GM04503 (cell line): ENCODE measurements around the gene CELF2.

Experiments used
- DNase-seq: peaks from one replicate; pipeline ENCODE4 v3.0.0-alpha.2; 2012; ENCODE audit warnings: low read depth

Gene CELF2

GRCh38 chr10:11157292-11158076 is 139.8 kb downstream of the CELF2 start:
- no peak for DNase-seq

DNA sequence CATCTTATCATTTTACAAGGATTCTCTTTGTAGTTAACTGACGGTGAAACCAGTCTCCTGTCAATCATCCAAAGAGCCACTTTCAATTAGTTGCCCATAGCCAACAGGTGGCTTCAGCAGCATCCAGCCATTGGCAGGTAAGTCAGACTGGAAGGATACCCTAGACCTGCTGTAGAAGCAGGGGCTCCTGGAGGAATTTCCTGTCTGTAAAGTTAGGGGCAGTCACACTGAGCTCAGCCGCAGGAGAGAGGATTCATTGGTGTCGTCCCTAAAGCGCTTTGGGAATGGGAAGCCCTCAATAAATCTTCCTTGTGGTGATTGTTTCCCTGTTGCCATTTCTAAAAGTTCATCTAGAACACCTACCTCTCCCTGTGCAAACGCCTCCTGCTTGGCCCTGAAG is 140.4 kb downstream of the CELF2 start:
- DNase-seq: no peak

- no peak for DNase-seq
These were observed 142.0 kb downstream of the CELF2 start for GRCh38 chr10:11159543-11160215.

- DNase-seq: no peak
These were observed 143.4 kb downstream of the CELF2 start for GRCh38 chr10:11161096-11161495.

GRCh38 chr10:11161910-11162309 is 144.2 kb downstream of the CELF2 start:
- DNase-seq: no peak

DNA sequence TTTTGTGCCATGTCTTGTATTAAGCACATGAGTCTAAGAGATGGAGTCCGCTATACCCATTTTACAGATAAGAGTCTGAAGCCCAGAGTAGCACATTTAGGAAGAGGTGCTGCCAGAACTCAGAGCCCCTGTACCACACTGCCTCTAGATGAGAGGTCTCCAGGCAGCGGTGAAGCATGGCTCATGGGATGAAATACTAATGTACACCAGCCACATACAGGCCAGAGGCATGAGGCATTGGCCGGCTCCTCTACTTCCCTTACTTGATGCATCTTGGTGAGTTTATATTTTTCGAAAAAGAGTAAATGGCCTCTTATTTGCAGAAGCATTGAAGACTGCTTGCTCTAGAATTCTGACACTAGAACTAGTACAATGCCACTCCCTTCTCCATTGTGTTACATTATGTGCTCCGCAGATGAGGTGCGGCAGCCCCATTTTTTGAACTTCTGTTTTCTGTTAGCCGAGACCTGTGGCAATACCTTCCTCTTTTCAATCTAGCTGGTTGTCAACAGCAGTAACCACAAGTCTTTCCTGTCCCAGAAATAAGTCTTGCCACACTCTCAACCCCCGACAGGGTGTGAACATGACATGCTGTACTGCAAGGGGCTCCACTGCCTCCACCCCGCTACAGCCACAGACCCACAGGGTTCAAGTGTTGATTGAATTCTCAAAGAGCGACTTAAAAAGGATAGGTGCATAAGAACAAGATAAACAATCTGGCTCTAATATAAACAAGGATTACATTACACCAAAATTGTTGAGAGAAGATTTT is 145.3 kb downstream of the CELF2 start:
- no peak for DNase-seq

GRCh38 chr10:11163780-11164550 is 146.3 kb downstream of the CELF2 start:
- DNase-seq: no peak

- no peak for DNase-seq
These were observed 146.8 kb downstream of the CELF2 start for GRCh38 chr10:11164551-11164802.

- peak; percentile 26 for DNase-seq
These were observed 147.3 kb downstream of the CELF2 start for GRCh38 chr10:11164803-11165590.

GRCh38 chr10:11165591-11166543 is 148.2 kb downstream of the CELF2 start:
- no peak for DNase-seq

- DNase-seq: no peak
These were observed 148.9 kb downstream of the CELF2 start for GRCh38 chr10:11166550-11166949.

DNA sequence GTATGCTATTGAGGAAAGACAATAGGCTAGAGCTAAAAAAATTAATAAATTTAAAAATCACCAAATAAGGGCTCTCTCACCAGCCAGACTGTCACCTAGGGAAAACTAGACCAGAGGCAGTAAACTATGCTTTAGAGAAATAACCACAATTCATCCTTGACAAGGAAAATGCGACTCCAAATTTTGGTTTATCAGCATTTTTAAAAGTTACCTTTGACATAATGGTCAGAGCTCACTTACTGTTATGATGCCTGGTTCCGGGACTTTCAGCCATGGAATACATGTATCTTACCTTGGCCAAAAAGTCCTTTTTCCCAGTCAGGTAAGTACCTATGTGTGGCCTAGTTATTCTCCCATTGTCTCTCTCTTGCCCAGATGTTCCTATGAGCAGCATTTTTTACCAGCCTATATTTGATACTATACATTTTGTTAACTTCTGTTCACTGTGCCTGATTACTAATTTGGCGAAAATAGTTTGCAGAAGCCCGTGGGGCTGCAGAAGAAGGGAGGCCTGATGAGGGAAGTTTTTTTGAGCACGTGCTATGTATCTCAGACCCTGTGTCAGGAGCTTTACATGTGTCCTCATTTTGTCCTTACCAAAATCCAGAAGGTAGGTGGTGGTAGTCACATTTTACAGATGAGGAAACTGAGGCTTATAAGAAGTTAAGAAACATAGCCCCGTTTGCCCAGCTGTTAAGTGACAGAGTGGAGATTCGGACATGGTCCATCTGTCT is 149.7 kb downstream of the CELF2 start:
- no peak for DNase-seq

- DNase-seq: no peak
These were observed 150.9 kb downstream of the CELF2 start for GRCh38 chr10:11168423-11169090.

DNA sequence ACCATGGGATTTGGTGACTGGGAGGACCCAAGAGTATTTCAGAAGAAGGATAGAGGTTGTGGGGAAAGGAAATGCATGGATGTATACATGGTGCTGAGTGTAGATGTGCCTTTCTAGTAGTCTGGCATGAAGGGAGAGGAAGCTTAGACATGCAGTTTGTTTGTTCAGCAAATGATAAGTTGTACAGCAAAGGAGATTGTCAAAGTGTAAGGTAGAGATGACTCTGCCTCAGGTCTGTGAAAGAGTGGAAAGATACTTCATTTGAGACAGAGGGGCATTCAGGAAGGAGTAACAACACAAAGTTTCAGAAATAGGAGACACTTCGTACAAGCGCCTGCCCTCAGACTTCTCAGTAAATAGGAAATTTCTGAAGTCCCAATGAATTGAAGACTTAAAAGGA is 152.3 kb downstream of the CELF2 start:
- DNase-seq: no peak

- no peak for DNase-seq
These were observed 152.9 kb downstream of the CELF2 start for GRCh38 chr10:11170574-11170973.

DNA sequence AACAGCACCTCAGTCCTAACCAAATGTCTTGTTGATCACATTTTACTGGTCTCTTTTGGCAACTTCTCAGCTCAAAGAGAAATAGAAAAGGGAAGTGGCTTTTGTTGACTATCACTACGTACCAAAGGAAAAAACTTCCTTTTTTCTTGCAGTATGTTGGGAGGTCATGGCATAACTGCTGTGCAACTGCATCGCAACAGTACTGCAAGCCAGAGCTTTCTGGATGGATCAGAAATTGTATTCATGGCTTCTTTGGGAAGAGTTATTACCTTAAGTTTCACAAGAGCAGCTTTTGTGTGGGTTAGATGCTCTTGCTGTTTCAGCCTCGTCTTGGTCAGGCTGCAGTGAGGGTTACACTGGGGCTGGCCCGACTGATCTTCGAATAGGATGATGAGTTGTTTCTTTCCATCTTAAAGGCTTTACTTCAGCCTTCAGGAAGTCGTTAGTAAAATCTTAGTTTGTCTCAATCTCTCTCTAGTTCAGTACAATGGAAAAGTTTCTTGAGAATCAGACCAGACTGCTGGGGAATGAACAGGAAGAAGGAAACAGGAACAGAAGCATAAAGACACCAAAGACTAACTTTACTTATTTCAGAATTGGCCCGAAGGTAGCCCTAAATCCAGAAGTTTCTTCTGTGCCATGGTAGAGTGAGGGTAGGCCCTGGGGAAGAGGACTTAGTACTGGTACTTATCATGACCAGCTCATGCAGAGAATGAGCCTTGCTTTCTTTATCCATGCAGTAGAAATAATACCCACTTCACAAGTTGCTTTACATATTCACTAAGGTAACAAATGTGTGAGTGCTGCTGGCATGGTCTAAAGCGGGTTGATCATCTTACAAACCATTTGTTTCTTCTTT is 153.6 kb downstream of the CELF2 start:
- DNase-seq: no peak

- no peak for DNase-seq
These were observed 155.4 kb downstream of the CELF2 start for GRCh38 chr10:11173042-11173441.

DNA sequence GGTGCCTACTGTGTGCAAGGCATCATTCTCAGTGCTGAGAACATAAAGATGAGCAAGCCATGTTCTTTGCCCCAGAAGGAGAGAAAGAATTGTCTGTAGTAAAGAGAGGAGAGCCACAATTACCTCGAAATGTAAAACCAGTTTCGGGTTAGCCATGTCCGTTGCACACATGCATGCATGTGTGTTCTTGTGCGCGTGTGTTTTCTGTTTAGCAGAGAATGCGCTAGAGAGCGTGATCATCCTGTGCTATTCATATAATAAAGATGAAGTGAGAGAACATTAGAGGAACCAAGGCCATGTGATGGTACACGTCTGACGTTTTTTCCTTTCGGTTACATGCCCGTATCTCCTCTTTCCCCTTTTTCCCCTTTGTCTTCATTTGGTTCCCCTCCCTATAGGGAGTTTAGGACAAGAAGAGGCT is 158.2 kb downstream of the CELF2 start:
- no peak for DNase-seq
